HG03196 (cell line): ENCODE data around the gene LOXL1.

Experiments
- ATAC-seq: cut with Tn5 transposase; IDR thresholded peaks from one replicate; pipeline ENCODE4 v1.9.1; 2021; ENCODE audit not compliant: unreplicated experiment

The LOXL1 gene

GRCh38 chr15:73921254-73921925 is 4.9 kb upstream of the LOXL1 start:
- ATAC-seq, result no peak

- no peak for ATAC-seq
These were observed 3.8 kb upstream of the LOXL1 start for GRCh38 chr15:73922186-73923151.

GRCh38 chr15:73923156-73923487 is 3.1 kb upstream of the LOXL1 start:
- no peak for ATAC-seq

GRCh38 chr15:73923488-73924164 is 2.6 kb upstream of the LOXL1 start:
- no peak for ATAC-seq

GRCh38 chr15:73924171-73924921 is 1.9 kb upstream of the LOXL1 start:
- ATAC-seq, result no peak

GRCh38 chr15:73925848-73926218 is 429 bp upstream of the LOXL1 start:
- no peak for ATAC-seq

- no peak for ATAC-seq
These were observed 777 bp downstream of the LOXL1 start for GRCh38 chr15:73927003-73927475.

- no peak for ATAC-seq
These were observed 1.4 kb downstream of the LOXL1 start for GRCh38 chr15:73927476-73928240.

- no peak for ATAC-seq
These were observed 1.9 kb downstream of the LOXL1 start for GRCh38 chr15:73928241-73928579.

GRCh38 chr15:73928971-73929627 is 2.8 kb downstream of the LOXL1 start:
- no peak for ATAC-seq

- no peak for ATAC-seq
These were observed 4.1 kb downstream of the LOXL1 start for GRCh38 chr15:73930371-73930770.

GRCh38 chr15:73930790-73931281 is 4.6 kb downstream of the LOXL1 start:
- ATAC-seq, result no peak

GRCh38 chr15:73931441-73931840 is 5.2 kb downstream of the LOXL1 start:
- ATAC-seq, result no peak

- no peak for ATAC-seq
These were observed 6.3 kb downstream of the LOXL1 start for GRCh38 chr15:73932381-73933191.

GRCh38 chr15:73934281-73934680 is 8.0 kb downstream of the LOXL1 start:
- no peak for ATAC-seq

- no peak for ATAC-seq
These were observed 9.3 kb downstream of the LOXL1 start for GRCh38 chr15:73935547-73935946.

GRCh38 chr15:73936181-73936580 is 9.9 kb downstream of the LOXL1 start:
- no peak for ATAC-seq

GRCh38 chr15:73936588-73937290 is 10.5 kb downstream of the LOXL1 start:
- ATAC-seq, result no peak
